Measurements from ENCODE around the gene RELL2.

The RELL2 gene

GRCh38 chr5:141681295-141681694 is 44.5 kb downstream of the RELL2 start:
- no peak for DNase-seq

DNA sequence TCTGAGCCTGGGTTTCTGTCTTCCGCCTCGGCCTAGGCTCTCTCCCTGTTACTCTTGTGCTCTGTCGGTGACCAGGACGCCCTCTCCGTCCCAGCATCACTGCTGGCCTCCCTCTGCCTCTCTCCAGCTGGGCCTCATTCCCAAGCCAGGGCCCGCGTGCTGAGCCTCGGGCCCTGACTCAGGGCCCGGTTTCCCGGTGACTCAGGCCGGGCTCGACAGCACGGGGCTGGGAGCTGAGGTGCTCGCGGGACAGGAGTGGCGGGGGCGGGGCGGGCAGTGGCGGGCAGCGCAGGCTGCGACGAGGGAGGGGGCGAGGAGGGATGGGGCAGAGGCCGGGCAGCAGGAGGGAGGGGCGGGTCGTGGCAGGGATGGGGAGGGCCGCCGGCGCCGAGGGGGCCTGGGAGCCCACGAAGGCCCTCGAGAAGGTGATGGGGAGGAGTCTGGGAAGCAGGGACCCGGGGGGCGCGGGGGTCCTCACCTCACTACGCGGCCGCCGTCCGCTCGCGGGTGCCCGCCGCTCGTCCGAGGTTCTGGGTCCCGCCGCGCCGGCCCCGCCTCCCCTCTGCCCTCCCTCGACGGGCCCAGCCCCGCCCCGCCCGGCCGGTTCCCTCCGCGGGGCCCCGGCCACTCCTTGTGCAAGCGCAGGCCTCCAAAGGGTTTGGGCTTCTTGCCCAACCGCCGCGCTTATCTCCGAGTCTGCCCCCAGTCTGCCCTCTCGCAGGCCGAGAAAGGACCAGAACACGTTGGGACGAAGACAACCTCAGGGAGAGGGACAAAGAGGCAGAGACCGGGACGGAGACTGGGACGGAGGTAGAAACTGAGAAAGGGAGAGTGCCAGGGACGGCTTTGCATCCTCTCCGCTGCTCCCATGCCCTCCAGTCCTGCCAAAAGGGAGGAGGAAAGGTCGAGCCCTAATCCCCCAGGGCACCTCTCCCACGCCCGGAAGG is 45.2 kb downstream of the RELL2 start, which contains the start of gene ARAP3:
Gene ARAP3, minus strand, starts transcription at position 536 of the 947 bp plus-strand sequence. CDS start 1,744 bp downstream, outside the sequence.
- DNase-seq, result no peak

DNA sequence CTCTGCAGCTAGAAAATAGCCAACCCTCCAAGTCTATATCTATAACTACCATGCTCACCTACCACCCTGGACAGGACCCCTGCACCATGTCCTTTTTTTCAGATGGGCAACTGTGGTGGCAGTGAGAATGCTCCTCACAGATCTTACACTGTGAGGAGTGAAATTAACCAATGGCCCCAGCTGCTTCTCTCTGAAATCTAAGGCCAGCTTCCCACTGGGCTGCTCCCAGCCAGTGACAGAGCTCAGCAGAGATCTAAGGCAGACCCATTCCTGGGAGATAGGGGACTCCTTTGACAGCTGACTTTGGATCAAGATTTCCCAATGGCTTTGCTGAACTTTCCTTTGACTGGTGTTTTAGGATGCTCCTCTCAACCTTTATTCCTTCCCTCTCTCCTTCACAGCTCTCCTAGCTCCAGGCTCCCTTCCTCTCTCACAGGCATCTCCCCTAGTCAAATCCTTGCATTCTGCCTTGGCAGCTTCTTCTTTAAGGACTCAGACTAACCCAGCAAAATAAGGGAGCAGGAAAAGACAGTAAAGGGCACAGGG is 46.9 kb downstream of the RELL2 start:
- DNase-seq, result no peak

DNA sequence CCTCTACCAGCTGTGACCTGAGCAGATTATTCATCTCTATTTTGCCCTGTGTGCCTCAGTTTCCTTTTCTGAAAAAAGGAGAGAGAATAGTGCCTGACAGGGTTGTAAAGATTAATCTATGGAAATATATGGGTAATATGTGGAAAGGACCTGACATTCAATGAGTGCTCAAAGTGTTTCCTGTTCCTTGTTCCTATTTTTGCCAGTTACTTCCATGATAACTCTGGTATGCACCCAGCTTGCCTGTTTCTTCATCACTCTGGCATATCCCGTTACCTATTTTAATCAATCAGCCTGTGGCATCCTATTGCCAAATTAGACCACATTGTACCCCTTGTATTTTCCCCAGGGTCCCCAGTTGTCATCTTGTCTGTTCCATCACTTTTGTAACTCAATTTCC is 48.8 kb downstream of the RELL2 start:
- DNase-seq, result no peak

DNA sequence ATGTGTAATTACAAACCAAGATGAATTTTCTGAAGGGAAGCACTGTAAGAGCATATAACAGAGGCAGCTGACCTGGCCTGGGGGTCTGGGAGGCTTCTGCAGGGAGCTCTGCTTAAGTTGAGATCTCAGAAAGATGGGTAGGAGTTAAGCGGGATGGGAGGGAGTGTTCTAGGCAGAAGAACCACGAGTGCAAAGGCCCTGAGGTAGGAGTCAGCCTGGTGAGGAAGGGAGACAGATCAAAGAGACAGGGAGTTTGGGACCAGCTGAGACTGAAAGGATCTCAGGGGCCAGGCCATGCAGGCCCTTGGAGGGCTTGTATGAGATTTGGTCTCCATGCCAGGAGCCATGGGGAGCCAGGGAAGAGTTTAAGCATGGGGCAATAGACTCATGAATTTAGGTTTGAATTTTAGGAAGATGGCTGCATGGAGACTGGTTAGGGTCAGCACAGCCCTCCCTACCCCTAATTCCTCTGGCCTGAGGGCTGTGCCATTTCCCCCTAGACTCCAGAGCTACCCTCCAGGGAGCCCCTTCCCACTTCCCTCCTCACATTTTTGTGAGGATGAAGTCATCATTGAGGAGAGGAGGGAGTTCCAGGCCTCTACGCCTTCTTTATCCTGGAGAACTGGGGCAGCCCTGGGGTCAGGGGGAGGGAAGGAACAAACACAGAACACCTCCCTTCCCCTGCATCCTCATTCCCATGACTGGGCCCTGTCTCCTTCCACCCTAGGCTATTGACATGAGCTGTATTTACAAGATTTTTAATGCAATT is 50.0 kb downstream of the RELL2 start:
- no peak for DNase-seq

Data from NCI-H2171 treated with DMSO at 0.1 percent for 48 hours (cell line).